Measurements from ENCODE around the gene ATRNL1.

The ATRNL1 gene

DNA sequence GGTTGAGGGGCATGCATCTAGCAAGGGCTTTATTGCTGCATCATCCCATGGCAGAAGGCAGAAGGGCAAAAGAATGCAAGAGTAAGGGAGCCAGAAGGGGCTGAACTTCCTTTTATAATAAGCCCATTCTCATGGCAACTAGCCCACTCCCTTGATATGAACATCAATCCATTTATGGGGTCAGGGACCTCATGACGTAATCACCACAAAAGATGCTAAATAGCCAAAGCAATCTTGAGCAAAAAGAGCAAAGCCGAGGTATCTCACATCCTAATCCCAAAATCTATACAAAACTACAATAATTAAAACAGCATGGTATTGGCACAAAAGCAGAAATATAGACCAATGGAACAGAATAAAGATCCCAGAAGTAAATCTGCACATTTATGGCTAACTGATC lies 499.9 kb downstream of the ATRNL1 start:
- Histone ChIP-seq H2AK5ac (ENCODE audit: low read length) (no peak overlapping the region), H3K79me2 (ENCODE audit: control insufficient read depth, insufficient read depth, low read length, poor library complexity) (no peaks in the 10 kb centered on the region), H3K36me3 (ENCODE audit: control insufficient read depth in 1 of 2, insufficient read depth in 2 of 2, low read length in 2 of 2) (no peaks in the 10 kb centered on the region), H3K27ac (ENCODE audit: low read depth, low read length) (no peak overlapping the region), H3K9me3 (ENCODE audit: insufficient read depth, low read depth, low read length) (no peaks in the 10 kb centered on the region), H3K4ac (ENCODE audit: low read depth, low read length) (no peak overlapping the region), H3K9ac (ENCODE audit: low read length) (no peak overlapping the region), H3K14ac (ENCODE audit: low read length) (no peak overlapping the region), H4K8ac (ENCODE audit: low read depth, low read length) (no peak overlapping the region), H3K79me1 (ENCODE audit: low read length) (no peaks in the 10 kb centered on the region), H3K4me1 (ENCODE audit: control insufficient read depth in 1 of 2, insufficient read depth in 2 of 2, low read length in 2 of 2) (no peaks in the 10 kb centered on the region), H2BK12ac (ENCODE audit: low read length) (no peak overlapping the region), H3K27me3 (ENCODE audit: insufficient read depth, low read length) (no peaks in the 10 kb centered on the region), H3K4me3 (ENCODE audit: low read depth, low read length) (no peak overlapping the region), H3K18ac (ENCODE audit: low read length) (no peak overlapping the region), H2BK5ac (ENCODE audit: low read depth, low read length, poor library complexity) (no peak overlapping the region), H3K4me2 (ENCODE audit: low read length) (no peak overlapping the region), H2AFZ (ENCODE audit: insufficient read depth, low read length, poor library complexity) (no peak overlapping the region), H3K23ac (ENCODE audit: low read length) (no peak overlapping the region), H4K12ac (ENCODE audit: low read depth, low read length) (no peak overlapping the region), H2BK120ac (ENCODE audit: insufficient read depth, low read length, poor library complexity) (no peak overlapping the region), H4K91ac (ENCODE audit: low read depth, low read length) (no peak overlapping the region)
- no CpG with 5 or more reads among the region's 2 CpGs for WGBS (ENCODE audit: extremely low coverage, insufficient coverage, insufficient read length)
- DNase-seq = no peak

DNA sequence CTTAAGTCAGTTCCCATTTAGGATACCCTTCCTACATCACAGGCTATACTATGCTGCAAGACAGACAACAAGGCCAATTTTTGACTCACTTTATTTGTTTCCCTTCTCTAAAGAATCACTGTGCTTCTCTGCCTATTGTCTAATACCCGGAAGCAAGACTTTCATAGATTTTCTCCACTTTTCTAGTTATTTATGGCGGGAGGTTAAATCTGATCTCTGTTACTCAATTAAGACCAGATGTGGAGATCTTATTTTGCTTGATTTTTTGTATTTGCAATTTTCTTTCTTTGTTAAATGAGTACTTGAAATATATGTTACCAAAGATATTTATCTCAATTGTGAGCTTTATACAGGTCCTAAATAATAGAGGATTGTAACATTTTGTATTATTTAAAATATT lies 511.5 kb downstream of the ATRNL1 start:
- Histone ChIP-seq H2AK5ac (ENCODE audit: low read length) (no peak overlapping the region), H3K9me3 (ENCODE audit: insufficient read depth, low read depth, low read length) (no peaks in the 10 kb centered on the region), H4K91ac (ENCODE audit: low read depth, low read length) (no peak overlapping the region), H3K14ac (ENCODE audit: low read length) (no peak overlapping the region), H3K36me3 (ENCODE audit: control insufficient read depth in 1 of 2, insufficient read depth in 2 of 2, low read length in 2 of 2) (no peaks in the 10 kb centered on the region), H3K23ac (ENCODE audit: low read length) (no peak overlapping the region), H3K9ac (ENCODE audit: low read length) (no peak overlapping the region), H3K79me2 (ENCODE audit: control insufficient read depth, insufficient read depth, low read length, poor library complexity) (no peaks in the 10 kb centered on the region), H4K8ac (ENCODE audit: low read depth, low read length) (no peak overlapping the region), H3K79me1 (ENCODE audit: low read length) (no peaks in the 10 kb centered on the region), H3K4ac (ENCODE audit: low read depth, low read length) (no peak overlapping the region), H3K27me3 (ENCODE audit: insufficient read depth, low read length) (no peaks in the 10 kb centered on the region), H2AFZ (ENCODE audit: insufficient read depth, low read length, poor library complexity) (no peak overlapping the region), H3K4me3 (ENCODE audit: low read depth, low read length) (no peak overlapping the region), H3K4me2 (ENCODE audit: low read length) (no peak overlapping the region), H2BK12ac (ENCODE audit: low read length) (no peak overlapping the region), H2BK120ac (ENCODE audit: insufficient read depth, low read length, poor library complexity) (no peak overlapping the region), H3K27ac (ENCODE audit: low read depth, low read length) (no peak overlapping the region), H3K18ac (ENCODE audit: low read length) (no peak overlapping the region), H2BK5ac (ENCODE audit: low read depth, low read length, poor library complexity) (no peak overlapping the region), H3K4me1 (ENCODE audit: control insufficient read depth in 1 of 2, insufficient read depth in 2 of 2, low read length in 2 of 2) (no peaks in the 10 kb centered on the region), H4K12ac (ENCODE audit: low read depth, low read length) (no peak overlapping the region)
- WGBS (ENCODE audit: extremely low coverage, insufficient coverage, insufficient read length) = no CpG with 5 or more reads among the region's 2 CpGs
- no peak for DNase-seq

DNA sequence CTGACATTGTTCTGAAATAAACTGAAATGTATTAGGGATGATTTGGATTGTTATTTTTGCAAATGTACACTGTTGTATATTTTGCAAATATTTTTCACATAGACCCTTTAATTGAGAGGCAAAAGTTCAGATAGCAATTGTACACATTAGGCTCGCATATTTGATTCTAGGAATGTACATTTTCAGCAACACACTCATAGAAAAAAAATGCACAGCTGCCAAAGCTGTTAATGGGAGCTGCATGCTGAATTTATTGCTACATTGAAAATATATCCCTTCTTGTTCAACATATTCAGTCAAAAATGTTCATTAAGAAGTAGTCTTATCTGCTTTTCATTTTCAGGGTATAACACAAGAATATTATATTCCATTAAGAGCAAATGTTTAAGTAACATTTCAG lies 512.9 kb downstream of the ATRNL1 start:
- no peak overlapping the region for H3K14ac ChIP-seq (ENCODE audit: low read length)
- H4K8ac ChIP-seq (ENCODE audit: low read depth, low read length) = no peak overlapping the region
- H3K4me2 ChIP-seq (ENCODE audit: low read length) = no peak overlapping the region
- H2AFZ ChIP-seq (ENCODE audit: insufficient read depth, low read length, poor library complexity) = no peak overlapping the region
- no peaks in the 10 kb centered on the region for H3K27me3 ChIP-seq (ENCODE audit: insufficient read depth, low read length)
- H3K9ac ChIP-seq (ENCODE audit: low read length) = no peak overlapping the region
- H3K27ac ChIP-seq (ENCODE audit: low read depth, low read length) = no peak overlapping the region
- no peak overlapping the region for H3K4me3 ChIP-seq (ENCODE audit: low read depth, low read length)
- WGBS (ENCODE audit: extremely low coverage, insufficient coverage, insufficient read length) = no CpG with 5 or more reads among the region's 1 CpG
- no peak overlapping the region for H3K18ac ChIP-seq (ENCODE audit: low read length)
- H3K23ac ChIP-seq (ENCODE audit: low read length) = no peak overlapping the region
- no peaks in the 10 kb centered on the region for H3K4me1 ChIP-seq (ENCODE audit: control insufficient read depth in 1 of 2, insufficient read depth in 2 of 2, low read length in 2 of 2)
- no peak overlapping the region for H2BK120ac ChIP-seq (ENCODE audit: insufficient read depth, low read length, poor library complexity)
- H3K79me2 ChIP-seq (ENCODE audit: control insufficient read depth, insufficient read depth, low read length, poor library complexity) = no peaks in the 10 kb centered on the region
- H2AK5ac ChIP-seq (ENCODE audit: low read length) = no peak overlapping the region
- H4K12ac ChIP-seq (ENCODE audit: low read depth, low read length) = no peak overlapping the region
- DNase-seq = no peak
- no peak overlapping the region for H2BK5ac ChIP-seq (ENCODE audit: low read depth, low read length, poor library complexity)
- no peak overlapping the region for H4K91ac ChIP-seq (ENCODE audit: low read depth, low read length)
- H3K9me3 ChIP-seq (ENCODE audit: insufficient read depth, low read depth, low read length) = no peaks in the 10 kb centered on the region
- no peak overlapping the region for H2BK12ac ChIP-seq (ENCODE audit: low read length)
- no peak overlapping the region for H3K4ac ChIP-seq (ENCODE audit: low read depth, low read length)
- no peaks in the 10 kb centered on the region for H3K36me3 ChIP-seq (ENCODE audit: control insufficient read depth in 1 of 2, insufficient read depth in 2 of 2, low read length in 2 of 2)
- H3K79me1 ChIP-seq (ENCODE audit: low read length) = no peaks in the 10 kb centered on the region

DNA sequence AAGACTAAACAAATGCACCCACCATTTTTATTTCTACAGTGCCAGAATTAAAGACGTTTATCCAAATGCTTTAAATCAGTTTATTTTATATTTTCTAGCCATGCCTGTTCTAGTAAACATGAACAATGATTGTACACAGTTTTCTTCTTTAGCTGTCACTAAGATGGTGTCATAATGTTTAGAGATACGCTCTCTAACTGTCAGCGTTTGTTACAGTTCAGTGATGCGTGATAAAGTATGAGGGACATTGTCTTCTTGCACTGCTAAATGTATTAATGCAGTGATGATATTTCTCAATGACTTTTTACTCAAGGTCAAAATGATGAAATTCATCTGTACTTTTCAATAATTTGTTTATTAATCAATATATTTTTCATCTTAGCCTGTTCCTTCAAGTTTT lies 513.6 kb downstream of the ATRNL1 start:
- H4K12ac ChIP-seq (ENCODE audit: low read depth, low read length) = no peak overlapping the region
- no peaks in the 10 kb centered on the region for H3K36me3 ChIP-seq (ENCODE audit: control insufficient read depth in 1 of 2, insufficient read depth in 2 of 2, low read length in 2 of 2)
- no peak overlapping the region for H3K4me2 ChIP-seq (ENCODE audit: low read length)
- no peak overlapping the region for H4K91ac ChIP-seq (ENCODE audit: low read depth, low read length)
- no peak overlapping the region for H2BK120ac ChIP-seq (ENCODE audit: insufficient read depth, low read length, poor library complexity)
- no CpG with 5 or more reads among the region's 4 CpGs for WGBS (ENCODE audit: extremely low coverage, insufficient coverage, insufficient read length)
- H3K9ac ChIP-seq (ENCODE audit: low read length) = no peak overlapping the region
- H3K14ac ChIP-seq (ENCODE audit: low read length) = no peak overlapping the region
- no peak overlapping the region for H4K8ac ChIP-seq (ENCODE audit: low read depth, low read length)
- H3K4me3 ChIP-seq (ENCODE audit: low read depth, low read length) = no peak overlapping the region
- no peak overlapping the region for H2BK12ac ChIP-seq (ENCODE audit: low read length)
- no peak overlapping the region for H3K27ac ChIP-seq (ENCODE audit: low read depth, low read length)
- H2AK5ac ChIP-seq (ENCODE audit: low read length) = no peak overlapping the region
- no peak overlapping the region for H2AFZ ChIP-seq (ENCODE audit: insufficient read depth, low read length, poor library complexity)
- no peaks in the 10 kb centered on the region for H3K9me3 ChIP-seq (ENCODE audit: insufficient read depth, low read depth, low read length)
- H3K23ac ChIP-seq (ENCODE audit: low read length) = no peak overlapping the region
- H3K18ac ChIP-seq (ENCODE audit: low read length) = no peak overlapping the region
- no peak for DNase-seq
- no peak overlapping the region for H2BK5ac ChIP-seq (ENCODE audit: low read depth, low read length, poor library complexity)
- H3K27me3 ChIP-seq (ENCODE audit: insufficient read depth, low read length) = no peaks in the 10 kb centered on the region
- H3K4ac ChIP-seq (ENCODE audit: low read depth, low read length) = no peak overlapping the region
- no peaks in the 10 kb centered on the region for H3K79me1 ChIP-seq (ENCODE audit: low read length)
- no peaks in the 10 kb centered on the region for H3K4me1 ChIP-seq (ENCODE audit: control insufficient read depth in 1 of 2, insufficient read depth in 2 of 2, low read length in 2 of 2)
- H3K79me2 ChIP-seq (ENCODE audit: control insufficient read depth, insufficient read depth, low read length, poor library complexity) = no peaks in the 10 kb centered on the region

All from trophoblast cell (in vitro differentiated cells and primary cell).